Prostate gland (tissue), 2 donors: ENCODE data around the gene DPP9.

Source experiments
- CTCF ChIP-seq, 4 experiments: fragments of 200-600 bp in 2 of 4; fragments of 450-650 bp in 2 of 4; sonication (generic) in 2 of 4; IDR thresholded peaks; 1 replicate in 3 of 4; 2 replicates in 1 of 4; pipeline ENCODE4 v1.5.1; 2016 to 2019; ENCODE audit warnings: antibody characterized with exemption in 4 of 4, mild to moderate bottlenecking in 2 of 4, moderate library complexity in 2 of 4
- POLR2AphosphoS5 ChIP-seq: sonication (generic); formaldehyde crosslinking; IDR thresholded peaks from one replicate; pipeline ENCODE4 v1.6.1; 2017; ENCODE audit warnings: antibody characterized with exemption

- TF ChIP-seq POLR2AphosphoS5 = no peak
- no peak for TF ChIP-seq CTCF (IDR thresholded peaks at IDR 0.05)
Observed at GRCh38 chr19:4710281-4710600, 13.4 kb downstream of the DPP9 start.
